Hepatocyte (in vitro differentiated cells): Measurements from ENCODE around the gene TRAF3. TPM values are rescaled to one million over a fixed set of nuclear protein-coding genes. Genes with fewer than 3 reads are reported as not detected.

ENCODE experiments used
- DNase-seq: peaks from one replicate; pipeline ENCODE4 v3.0.0-alpha.2; 2016; ENCODE audit warnings: low spot score
- H2AFZ ChIP-seq: fragments of 200-600 bp; sonication (generic); 2 replicates; pipeline ENCODE4 v1.6.0; 2016; ENCODE audit warnings: antibody characterized with exemption, mild to moderate bottlenecking
- H3K27ac ChIP-seq: fragments of 200-600 bp; sonication (generic); 2 replicates; pipeline ENCODE4 v1.5.1; 2016; ENCODE audit warnings: mild to moderate bottlenecking
- H3K27me3 ChIP-seq: fragments of 200-600 bp; sonication (generic); 2 replicates; pipeline ENCODE4 v1.6.1; 2016
- H3K36me3 ChIP-seq: fragments of 200-600 bp; sonication (generic); replicated peaks from 2 replicates; pipeline ENCODE4 v1.5.1; 2016; ENCODE audit warnings: low read depth; ENCODE audit not compliant: insufficient read depth
- H3K4me1 ChIP-seq: fragments of 200-600 bp; sonication (generic); 2 replicates; pipeline ENCODE4 v1.5.1; 2016; ENCODE audit warnings: mild to moderate bottlenecking, moderate library complexity; ENCODE audit not compliant: insufficient read depth
- H3K4me2 ChIP-seq: fragments of 200-600 bp; sonication (generic); 2 replicates; pipeline ENCODE4 v1.6.0; 2016
- H3K4me3 ChIP-seq: fragments of 200-600 bp; sonication (generic); 2 replicates; pipeline ENCODE4 v1.5.1; 2016; ENCODE audit warnings: mild to moderate bottlenecking
- H3K79me2 ChIP-seq: fragments of 200-600 bp; sonication (generic); 2 replicates; pipeline ENCODE4 v1.6.0; 2017; ENCODE audit warnings: mild to moderate bottlenecking
- H3K9me2 ChIP-seq: fragments of 200-600 bp; sonication (generic); replicated peaks from 2 replicates; pipeline ENCODE4 v1.6.0; 2017; ENCODE audit warnings: mild to moderate bottlenecking; ENCODE audit not compliant: insufficient read depth
- H3K9me3 ChIP-seq: fragments of 200-600 bp; sonication (generic); 2 replicates; pipeline ENCODE4 v1.5.1; 2016; ENCODE audit warnings: low read depth, mild to moderate bottlenecking
- H4K20me1 ChIP-seq: fragments of 200-600 bp; sonication (generic); 2 replicates; pipeline ENCODE4 v1.6.0; 2016; ENCODE audit warnings: mild to moderate bottlenecking; ENCODE audit not compliant: insufficient read depth, poor library complexity, severe bottlenecking
- CTCF ChIP-seq: fragments of 200-600 bp; sonication (generic); IDR thresholded peaks from 2 replicates; pipeline ENCODE4 v1.5.1; 2016; ENCODE audit warnings: antibody characterized with exemption, mild to moderate bottlenecking; ENCODE audit not compliant: poor library complexity
- EZH2 ChIP-seq: fragments of 200-600 bp; sonication (generic); IDR thresholded peaks from 2 replicates; pipeline ENCODE4 v1.6.1; 2016; ENCODE audit warnings: antibody characterized with exemption, mild to moderate bottlenecking, borderline replicate concordance
- EZH2phosphoT487 ChIP-seq: fragments of 200-600 bp; sonication (generic); IDR thresholded peaks from one replicate; pipeline ENCODE4 v1.6.1; 2018; ENCODE audit warnings: antibody characterized with exemption, mild to moderate bottlenecking, low read depth, moderate library complexity; ENCODE audit not compliant: unreplicated experiment, severe bottlenecking
- WGBS: methylation state at CpG from one replicate; pipeline ENCODE4 v1.1.6; 2016; ENCODE audit warnings: low lambda C conversion rate; ENCODE audit errors: missing lambda C conversion rate; 5-methylcytosine and 5-hydroxymethylcytosine counted together
- polyA plus RNA-seq: library from polyadenylated mRNA; unstranded; fragments of >200 nt; fragmentation: Nextera tagmentation; extraction: Ambion mirVana; gene quantifications from 2 replicates; pipeline ENCODE4 v1.2.1, GENCODE V29; 2016
- total RNA-seq: library from RNA; depleted of rRNA; stranded (reverse); fragments of >200 nt; gene quantifications from 2 replicates; pipeline ENCODE4 v1.2.3, GENCODE V29; 2014

Gene TRAF3
- total and polyA plus RNA-seq, 2 experiments from 2014 or later = 8.0 to 15.8 TPM

- Histone ChIP-seq H3K4me3 (no peak overlapping the region), H3K36me3 (no peaks in the 10 kb centered on the region), H3K27ac (no peak overlapping the region), H3K9me3 (no peaks in the 10 kb centered on the region), H3K79me2 (peaks cover 55% of the 10 kb centered on the region), H2AFZ (no peak overlapping the region), H3K9me2 (no peaks in the 10 kb centered on the region), H3K4me2 (no peak overlapping the region), H4K20me1 (no peaks in the 10 kb centered on the region), H3K27me3 (no peaks in the 10 kb centered on the region), H3K4me1 (peaks cover 17% of the 10 kb centered on the region)
- TF ChIP-seq EZH2 (no peak), EZH2phosphoT487 (no peak), CTCF (no peak)
- 81% methylated on average over 9 of the region's 9 CpGs for whole genome bisulfite sequencing
- no peak for DNase-seq
Observed at GRCh38 chr14:102805371-102805891, 28.2 kb downstream of the TRAF3 start.

- WGBS = 93% methylated on average over 5 of the region's 5 CpGs
- DNase-seq = no peak
- Histone ChIP-seq H3K27ac (no peak overlapping the region), H2AFZ (no peak overlapping the region), H3K27me3 (no peaks in the 10 kb centered on the region), H3K4me1 (peaks cover 17% of the 10 kb centered on the region), H3K9me2 (no peaks in the 10 kb centered on the region), H4K20me1 (no peaks in the 10 kb centered on the region), H3K36me3 (no peaks in the 10 kb centered on the region), H3K9me3 (no peaks in the 10 kb centered on the region), H3K4me3 (no peak overlapping the region), H3K79me2 (peaks cover 58% of the 10 kb centered on the region), H3K4me2 (no peak overlapping the region)
- TF ChIP-seq CTCF (no peak), EZH2phosphoT487 (no peak), EZH2 (no peak)
Observed at GRCh38 chr14:102805941-102806340, 28.7 kb downstream of the TRAF3 start.

GRCh38 chr14:102806447-102806846, 29.2 kb downstream of the TRAF3 start:
- Histone ChIP-seq H3K79me2 (peaks cover 56% of the 10 kb centered on the region), H3K4me1 (peaks cover 17% of the 10 kb centered on the region), H3K27ac (peak overlapping the region; percentile 89), H2AFZ (no peak overlapping the region), H3K9me3 (no peaks in the 10 kb centered on the region), H3K27me3 (no peaks in the 10 kb centered on the region), H3K4me3 (no peak overlapping the region), H4K20me1 (no peaks in the 10 kb centered on the region), H3K9me2 (no peaks in the 10 kb centered on the region), H3K36me3 (no peaks in the 10 kb centered on the region), H3K4me2 (no peak overlapping the region)
- TF ChIP-seq CTCF = no peak
- no peak for TF ChIP-seq EZH2phosphoT487
- no peak for TF ChIP-seq EZH2
- no peak for DNase-seq
- WGBS = 91% methylated on average over 4 of the region's 4 CpGs
